GM12865 (cell line): ENCODE measurements around the gene WTAP.
"Not testable (repeated sequence)": the region's sequence is repeated elsewhere in the genome, so short reads cannot be mapped to it uniquely, and the experiment has no call there.

Source experiments
- DNase-seq: peaks from one replicate; pipeline ENCODE4 v3.0.0; 2010; ENCODE audit warnings: low read depth
- H3K4me3 ChIP-seq: 2 replicates; pipeline ENCODE4 v1.5.1; 2011; ENCODE audit warnings: mild to moderate bottlenecking, low read depth, low read length, control low read depth
- TF ChIP-seq, protein P1 (sequence below): IDR thresholded peaks from 2 replicates; pipeline ENCODE4 v1.5.1; 2011; ENCODE audit warnings: low read length, control low read depth, low read depth, inconsistent platforms; ENCODE audit not compliant: insufficient read depth; ENCODE audit errors: missing control alignments

WTAP gene

DNA sequence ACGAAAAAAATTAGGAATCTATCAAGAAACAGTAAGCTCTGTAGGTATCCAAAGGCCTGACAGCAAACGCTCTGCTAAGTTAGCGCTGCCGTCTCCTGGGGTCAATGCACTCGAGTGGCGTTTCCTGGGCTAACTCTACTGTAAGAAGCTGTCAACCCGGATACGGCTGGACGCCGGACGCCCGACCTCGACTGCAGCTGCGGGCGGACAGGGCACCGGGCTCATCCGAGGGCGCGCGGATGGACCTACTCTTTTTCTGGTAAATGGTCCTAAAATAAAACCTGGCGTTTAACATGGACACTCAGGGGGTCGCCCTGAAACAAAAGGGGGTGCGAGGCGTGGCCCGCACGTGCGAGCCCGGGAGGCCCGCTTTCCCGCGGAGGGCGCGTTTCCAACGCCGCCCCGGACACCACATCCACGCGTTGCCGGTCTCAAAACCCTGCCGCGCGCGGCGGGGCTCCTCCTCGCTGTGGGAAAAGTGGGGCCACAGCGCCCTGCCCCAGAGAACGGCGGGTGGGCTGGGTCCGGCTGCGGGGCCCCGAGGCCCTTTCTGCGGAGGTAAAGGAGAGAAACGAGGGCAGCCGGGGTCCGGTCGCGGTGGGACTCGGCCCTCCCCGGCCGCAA lies 61.6 kb downstream of the WTAP start:
- TF ChIP-seq, protein P1, sequence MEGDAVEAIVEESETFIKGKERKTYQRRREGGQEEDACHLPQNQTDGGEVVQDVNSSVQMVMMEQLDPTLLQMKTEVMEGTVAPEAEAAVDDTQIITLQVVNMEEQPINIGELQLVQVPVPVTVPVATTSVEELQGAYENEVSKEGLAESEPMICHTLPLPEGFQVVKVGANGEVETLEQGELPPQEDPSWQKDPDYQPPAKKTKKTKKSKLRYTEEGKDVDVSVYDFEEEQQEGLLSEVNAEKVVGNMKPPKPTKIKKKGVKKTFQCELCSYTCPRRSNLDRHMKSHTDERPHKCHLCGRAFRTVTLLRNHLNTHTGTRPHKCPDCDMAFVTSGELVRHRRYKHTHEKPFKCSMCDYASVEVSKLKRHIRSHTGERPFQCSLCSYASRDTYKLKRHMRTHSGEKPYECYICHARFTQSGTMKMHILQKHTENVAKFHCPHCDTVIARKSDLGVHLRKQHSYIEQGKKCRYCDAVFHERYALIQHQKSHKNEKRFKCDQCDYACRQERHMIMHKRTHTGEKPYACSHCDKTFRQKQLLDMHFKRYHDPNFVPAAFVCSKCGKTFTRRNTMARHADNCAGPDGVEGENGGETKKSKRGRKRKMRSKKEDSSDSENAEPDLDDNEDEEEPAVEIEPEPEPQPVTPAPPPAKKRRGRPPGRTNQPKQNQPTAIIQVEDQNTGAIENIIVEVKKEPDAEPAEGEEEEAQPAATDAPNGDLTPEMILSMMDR: no peak
- peak; percentile 72 for DNase-seq
- peak overlapping the region; percentile 91 for H3K4me3 ChIP-seq

DNA sequence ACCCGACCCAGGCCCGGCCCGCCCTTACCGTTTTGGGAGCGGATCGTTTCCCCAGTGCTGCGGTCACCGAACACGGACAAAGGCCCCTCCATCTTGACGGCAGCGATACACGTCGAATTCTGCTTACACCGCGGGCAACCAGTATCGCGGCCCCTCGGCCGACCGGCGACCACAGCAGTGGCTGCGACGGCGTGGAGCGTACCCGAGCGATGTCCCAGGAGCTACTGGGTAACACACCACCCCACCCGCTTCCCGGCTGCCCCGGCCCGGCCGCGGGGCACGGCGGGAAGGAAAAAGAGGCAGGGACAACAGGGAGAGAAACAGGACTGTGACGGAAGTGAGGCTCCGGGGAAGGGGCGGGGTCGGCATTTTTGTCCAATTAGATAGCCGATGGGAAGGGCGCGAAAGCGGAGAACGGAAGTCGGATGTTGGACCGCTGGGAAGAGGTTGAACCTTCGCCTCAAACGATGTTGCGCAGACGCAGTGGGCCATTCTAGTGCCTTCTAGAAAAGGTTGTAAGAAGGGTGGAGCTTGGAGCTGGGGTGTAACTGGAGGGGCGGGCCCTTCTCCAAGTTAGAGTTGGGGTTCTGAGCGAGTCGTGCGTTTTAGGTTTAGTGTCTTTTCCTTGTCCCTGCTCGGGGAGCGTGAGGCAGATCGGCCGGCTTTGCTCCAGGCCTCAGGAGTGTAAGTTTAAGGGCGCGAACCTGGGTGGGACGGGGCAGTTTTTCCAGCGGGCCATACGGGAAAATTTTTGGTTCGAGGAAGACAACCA lies 62.3 kb downstream of the WTAP start, which contains the start of gene TCP1:
TSS of gene TCP1 (minus strand) at position 226 of the 772 bp plus-strand sequence. CDS start at position 92, 134 bp downstream.
- peak within 1 kb of the TSS; percentile 91 for H3K4me3 ChIP-seq
- DNase-seq: peak; percentile 99
- TF ChIP-seq, protein P1: no peak

DNA sequence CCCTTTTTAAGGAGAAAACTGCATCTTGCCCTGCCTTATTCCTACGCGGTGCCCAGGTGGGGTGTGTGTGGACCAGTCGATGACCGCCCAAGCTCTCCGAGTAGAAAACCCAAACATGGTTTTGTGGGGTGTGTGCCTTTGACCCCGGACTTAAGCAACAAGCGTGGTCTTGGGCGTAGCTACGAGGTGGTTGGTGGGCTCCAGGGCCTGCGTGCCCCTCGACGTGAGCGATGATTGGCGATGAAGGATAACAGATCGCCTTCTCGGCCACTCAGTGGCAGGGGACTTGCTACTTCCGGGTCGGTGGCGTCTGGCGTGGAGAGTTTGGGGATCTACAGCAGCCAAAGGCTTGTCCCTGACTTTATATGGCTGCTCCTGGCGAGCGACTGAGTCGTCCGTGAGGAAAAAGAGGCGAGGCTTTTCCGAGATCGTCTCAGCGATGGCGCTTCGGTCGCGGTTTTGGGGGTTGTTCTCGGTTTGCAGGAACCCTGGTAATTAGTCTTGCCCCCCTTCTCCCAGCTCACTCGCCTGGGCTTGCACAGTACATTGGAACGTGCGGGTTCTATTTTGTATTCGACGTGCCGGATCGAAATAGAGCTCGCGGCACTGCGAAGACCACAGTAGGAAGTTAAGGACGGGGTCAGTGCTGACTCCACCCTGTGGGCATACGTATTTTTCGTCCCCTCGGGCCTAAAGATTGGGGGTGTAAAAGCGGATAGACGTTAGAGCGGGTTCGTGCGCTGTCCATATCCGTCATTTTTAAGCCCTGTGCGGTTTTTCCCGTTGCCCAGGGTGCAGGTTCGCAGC lies 63.0 kb downstream of the WTAP start, which contains the start of gene MRPL18:
TSS of gene MRPL18 (plus strand) at position 319 of the 807 bp plus-strand sequence. CDS start at position 440, 121 bp downstream.
- TF ChIP-seq, protein P1: no peak

DNA sequence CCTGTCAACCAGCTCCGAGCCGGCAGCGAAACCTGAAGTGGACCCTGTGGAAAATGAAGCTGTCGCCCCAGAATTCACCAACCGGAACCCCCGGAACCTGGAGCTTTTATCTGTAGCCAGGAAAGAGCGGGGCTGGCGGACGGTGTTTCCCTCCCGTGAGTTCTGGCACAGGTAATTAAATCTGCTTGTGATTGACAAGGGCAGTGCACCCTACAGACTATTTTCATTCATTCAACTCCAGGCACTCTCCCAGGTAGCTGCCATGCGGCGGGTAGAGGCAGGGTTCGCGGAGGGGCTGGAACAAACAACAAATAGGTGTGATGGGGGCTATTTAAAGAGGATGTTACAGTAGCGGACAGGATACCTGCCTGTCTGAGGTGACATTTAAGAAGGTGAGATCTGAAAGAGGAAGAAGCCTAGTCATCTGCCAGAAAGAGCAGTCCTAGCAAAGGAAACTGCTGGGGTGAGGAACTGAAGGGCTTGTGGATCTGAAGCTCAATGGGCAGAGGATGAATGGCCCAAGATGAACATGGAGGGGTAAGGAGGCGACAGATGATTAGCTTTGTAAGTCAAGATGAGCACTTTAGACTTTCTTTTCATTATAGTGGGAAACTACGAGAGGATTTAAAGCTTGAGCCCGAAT lies 63.8 kb downstream of the WTAP start:
- peak; percentile 47 for DNase-seq
- TF ChIP-seq, protein P1: no peak
- H3K4me3 ChIP-seq: peak overlapping the region; percentile 91

More for the DNA sequence above, 63.0 kb downstream of the WTAP start, which contains the start of gene MRPL18:
- peak within 1 kb of the TSS; percentile 91 for H3K4me3 ChIP-seq
- DNase-seq: peak; percentile 99

DNA sequence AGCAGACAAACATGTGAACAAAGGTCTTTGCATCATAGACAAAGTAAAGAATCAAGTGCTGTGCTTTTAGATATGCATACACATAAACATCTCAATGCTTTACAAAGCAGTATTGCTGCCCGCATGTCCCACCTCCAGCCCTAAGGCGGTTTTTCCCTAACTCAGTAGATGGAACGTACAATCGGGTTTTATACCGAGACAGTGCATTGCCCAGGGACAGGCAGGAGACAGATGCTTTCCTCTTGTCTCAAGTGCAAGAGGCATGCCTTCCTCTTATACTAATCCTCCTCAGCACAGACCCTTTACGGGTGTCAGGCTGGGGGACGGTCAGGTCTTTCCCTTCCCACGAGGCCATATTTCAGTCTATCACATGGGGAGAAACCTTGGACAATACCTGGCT lies 67.7 kb downstream of the WTAP start:
- DNase-seq, H3K4me3 ChIP-seq: not testable (repeated sequence)

DNA sequence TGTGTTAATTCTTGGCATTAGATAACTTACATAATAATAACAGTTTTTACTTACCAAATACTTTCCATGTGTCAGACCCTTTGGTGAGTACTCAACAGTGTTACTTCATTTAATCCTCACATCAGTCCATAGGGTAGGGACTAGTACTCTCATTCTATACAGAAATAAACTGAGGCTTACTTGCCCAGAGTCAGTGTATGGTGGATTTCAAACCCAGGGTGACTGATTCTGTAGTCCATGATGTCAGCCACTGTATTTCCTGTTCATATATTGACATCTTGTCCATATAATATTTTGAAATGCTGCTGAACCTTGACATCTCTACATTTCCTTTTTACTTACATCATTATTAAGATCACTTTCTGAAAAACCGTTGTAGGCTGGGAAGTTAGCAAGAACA lies 70.2 kb downstream of the WTAP start:
- TF ChIP-seq, protein P1: no peak

More for the DNA sequence above, 70.2 kb downstream of the WTAP start:
- no peak overlapping the region for H3K4me3 ChIP-seq
- DNase-seq: no peak
